Globus pallidus (tissue), 1 donor: ENCODE data around the gene RBM22.

Experiments used
- DNase-seq: peaks from one replicate; pipeline ENCODE4 v3.0.0-alpha.2; 2015; ENCODE audit warnings: low spot score

RBM22 gene

DNA sequence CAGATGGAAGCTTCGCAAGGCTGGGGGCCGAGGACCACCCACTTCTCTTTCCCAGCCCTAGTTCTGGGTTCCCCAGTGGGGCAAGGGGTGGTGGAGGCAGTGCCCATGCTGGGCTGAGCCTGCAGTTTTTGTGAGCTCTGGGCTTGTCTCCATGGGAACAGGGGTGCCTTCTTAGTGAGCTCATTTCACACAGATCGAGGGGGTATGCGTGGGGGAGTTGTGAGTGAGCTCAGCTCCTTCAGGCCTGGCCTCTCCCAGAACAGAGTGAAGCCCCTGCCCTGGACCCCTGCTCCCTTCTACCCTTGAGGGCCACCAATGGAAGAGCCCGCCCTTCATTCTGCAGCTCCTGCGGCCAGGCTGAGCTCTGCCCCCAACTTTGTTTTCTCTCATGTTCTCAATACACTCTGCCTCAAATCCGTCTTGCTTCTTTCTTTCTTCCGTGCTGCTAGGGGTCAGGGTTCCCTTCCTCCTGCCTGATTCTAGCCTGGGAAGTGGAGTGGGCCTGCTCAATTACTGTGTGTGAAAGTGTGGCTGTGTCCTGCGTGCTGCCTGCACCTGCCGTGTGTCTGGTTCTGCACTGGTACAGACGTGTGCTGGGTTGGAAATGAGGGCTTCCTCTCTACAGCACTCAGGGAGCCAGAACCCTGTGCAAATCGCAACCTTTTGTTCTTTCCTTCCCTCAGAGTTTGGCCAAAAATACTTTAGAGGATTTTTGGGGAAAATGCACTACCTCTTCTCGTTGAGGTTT is 48.8 kb downstream of the RBM22 start:
- no peak for DNase-seq

GRCh38 chr5:150651382-150651781 is 49.5 kb downstream of the RBM22 start:
- no peak for DNase-seq

GRCh38 chr5:150650021-150651006 is 50.5 kb downstream of the RBM22 start:
- DNase-seq = no peak

DNA sequence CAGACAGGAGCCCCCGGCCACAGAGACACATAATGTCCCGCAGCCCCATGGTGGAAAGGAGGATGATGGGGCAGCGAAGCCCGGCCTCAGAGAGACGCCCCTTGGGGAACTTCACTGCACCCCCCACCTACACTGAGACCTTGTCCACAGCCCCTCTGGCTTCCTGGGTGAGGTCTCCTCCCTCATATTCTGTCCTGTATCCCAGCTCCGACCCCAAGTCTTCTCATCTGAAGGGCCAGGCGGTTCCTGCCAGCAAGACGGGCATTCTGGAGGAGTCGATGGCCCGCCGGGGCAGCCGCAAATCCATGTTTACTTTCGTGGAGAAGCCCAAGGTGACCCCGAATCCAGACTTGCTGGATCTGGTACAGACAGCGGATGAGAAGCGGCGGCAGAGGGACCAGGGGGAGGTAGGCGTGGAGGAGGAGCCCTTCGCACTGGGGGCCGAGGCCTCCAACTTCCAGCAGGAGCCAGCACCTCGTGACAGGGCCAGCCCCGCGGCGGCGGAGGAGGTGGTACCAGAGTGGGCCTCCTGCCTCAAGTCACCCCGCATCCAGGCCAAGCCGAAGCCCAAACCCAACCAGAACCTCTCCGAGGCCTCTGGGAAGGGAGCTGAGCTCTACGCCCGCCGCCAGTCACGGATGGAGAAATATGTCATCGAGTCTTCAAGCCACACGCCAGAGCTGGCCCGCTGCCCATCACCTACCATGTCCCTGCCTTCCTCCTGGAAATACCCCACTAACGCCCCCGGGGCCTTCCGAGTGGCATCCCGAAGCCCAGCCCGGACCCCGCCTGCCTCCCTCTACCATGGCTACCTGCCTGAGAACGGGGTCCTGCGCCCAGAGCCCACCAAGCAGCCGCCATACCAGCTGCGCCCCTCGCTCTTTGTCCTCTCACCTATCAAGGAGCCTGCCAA is 51.5 kb downstream of the RBM22 start:
- no peak for DNase-seq

GRCh38 chr5:150648294-150649107 is 52.4 kb downstream of the RBM22 start:
- DNase-seq = no peak

DNA sequence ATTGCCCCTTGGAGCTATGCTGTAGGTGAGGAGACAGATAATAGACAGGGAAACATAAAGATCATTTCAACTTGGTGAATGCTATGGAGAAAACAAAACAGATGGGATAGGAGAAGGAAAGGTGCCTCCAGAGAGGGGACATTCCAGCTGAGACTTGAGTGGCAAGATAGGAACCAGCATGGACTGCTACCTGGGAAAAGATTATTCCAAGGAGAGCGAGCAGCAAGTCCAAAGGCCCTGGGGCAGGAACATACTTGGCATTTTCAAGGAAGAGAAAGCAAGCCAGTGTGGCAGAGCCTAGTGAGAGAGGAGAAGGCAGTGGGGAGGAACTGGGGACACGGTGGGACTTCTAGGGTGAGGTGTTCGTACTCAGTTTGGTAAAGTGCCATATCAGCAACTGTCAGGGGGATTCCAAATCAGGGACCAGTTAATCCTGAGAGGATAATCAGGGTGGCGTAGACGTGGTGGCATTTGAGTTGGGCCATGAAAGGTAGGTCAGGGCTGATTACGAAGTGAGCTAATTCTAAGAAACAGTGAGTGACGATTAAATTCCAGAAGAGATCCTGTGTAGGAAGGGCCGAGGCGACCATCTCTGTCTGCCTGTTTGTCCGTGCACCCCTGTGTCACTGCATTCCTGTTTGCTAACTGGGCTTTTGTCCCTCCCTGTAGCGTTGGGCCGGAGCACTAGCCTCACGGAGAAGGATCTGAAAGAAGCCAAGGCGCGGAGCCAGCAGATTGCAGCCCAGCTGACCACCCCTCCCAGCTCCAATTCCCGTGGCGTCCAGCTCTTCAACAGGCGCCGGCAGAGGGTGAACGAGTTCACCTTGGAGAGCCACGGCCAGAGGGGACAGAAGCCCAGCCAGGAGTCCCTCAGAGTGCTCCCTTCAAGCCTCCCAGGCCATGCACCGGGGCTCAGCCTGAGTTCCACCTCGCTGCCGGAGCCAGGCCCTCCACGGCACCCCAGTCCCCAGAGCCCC is 53.3 kb downstream of the RBM22 start:
- no peak for DNase-seq

DNA sequence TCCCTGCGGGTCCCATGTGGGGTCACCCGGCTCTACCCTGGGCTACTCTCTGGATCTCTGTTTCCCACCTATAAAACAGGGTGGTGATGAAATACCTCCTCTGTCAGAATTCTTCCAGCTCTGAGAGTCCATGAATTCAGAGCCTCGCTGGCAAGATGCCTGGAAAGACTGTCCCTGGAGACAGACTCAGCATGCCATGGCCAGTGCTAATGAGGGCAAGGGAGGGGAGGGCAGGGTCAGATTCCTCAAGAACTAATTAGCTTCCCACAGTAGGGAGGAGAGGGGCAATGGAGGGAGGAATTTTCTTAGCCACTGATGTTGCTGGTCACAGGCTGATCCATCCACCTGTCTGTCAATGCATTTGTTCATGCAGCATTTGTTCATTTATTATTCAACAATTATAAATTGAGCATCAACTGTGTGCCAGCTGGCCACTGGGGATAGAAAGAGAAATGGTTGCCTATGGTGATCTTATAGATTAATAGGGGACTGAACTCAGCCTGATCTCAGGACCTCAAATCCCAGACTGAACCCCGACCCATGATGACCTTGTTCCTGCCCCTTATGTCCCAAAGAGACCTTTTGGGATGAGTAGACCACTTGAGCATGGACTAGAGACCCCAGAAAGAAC is 55.7 kb downstream of the RBM22 start:
- DNase-seq = peak; percentile 24

DNA sequence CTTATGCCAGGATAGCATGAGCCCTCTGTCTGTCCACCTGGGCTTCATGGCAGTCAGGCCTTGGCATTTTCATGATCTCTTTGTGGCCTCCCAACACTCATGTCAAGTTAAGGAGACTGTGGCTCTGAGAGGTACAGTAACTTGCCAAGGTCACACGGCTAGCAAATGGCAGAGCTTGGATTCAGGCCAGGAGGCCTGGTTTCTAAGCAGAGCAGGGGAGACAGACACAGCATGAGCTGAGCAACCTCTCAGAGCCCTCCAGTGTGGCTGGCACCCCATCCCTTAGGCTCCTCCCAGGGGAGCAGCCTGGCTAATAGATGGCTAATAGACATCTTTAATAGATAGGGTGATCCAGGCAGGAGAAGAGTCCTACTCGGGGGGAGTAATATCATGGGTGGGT is 56.3 kb downstream of the RBM22 start:
- DNase-seq = no peak

DNA sequence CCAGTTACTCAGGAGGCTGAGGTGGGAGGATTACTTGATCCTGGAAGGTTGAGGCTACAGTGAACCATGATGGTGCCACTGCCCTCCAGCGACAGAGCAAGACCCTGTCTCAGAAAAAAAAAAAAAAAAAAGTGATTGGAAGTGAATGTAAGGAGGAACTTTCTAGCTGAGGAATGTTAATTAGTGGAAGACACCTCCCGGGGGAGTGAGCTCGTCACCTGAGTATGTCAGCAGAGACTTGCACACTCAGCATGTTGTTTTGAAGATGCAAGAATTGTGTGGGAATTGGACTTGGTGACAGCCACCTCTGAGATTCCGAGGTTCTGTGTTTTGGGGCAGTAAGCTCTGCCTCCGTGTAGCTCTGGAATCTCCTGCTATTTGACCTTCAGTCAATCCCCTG is 56.8 kb downstream of the RBM22 start:
- DNase-seq = no peak

GRCh38 chr5:150642991-150643710 is 57.7 kb downstream of the RBM22 start:
- DNase-seq = no peak

- DNase-seq = no peak
Observed at GRCh38 chr5:150642567-150642927, 58.3 kb downstream of the RBM22 start.

GRCh38 chr5:150641824-150642566 is 58.9 kb downstream of the RBM22 start:
- no peak for DNase-seq

DNA sequence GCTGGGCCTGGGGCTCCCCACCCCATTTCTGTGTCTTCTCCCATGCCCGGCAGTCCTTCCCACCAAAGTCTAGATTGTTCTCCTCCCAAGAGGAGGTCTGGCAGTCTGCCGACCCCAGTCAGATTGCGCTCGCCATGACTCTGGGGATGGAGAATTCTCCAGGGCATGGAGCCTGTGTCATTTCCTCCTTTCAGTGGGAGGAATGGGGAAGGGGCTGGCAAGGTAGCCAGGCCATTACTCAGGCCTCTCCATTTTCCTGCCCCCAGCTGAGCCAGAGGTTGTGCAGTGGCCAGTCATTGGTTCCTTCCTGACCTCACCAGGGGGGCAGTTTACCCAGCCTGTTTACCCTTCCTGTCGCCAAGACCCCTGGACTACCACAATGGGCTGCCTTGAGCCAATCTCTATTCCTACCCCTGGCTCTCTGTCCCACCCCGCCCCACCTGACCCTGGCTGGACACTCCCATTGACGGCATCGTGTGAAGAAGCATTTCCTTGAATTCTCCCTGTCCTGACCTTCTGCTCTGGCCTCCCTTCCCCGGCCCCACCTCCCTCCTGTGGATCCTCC is 59.8 kb downstream of the RBM22 start:
- DNase-seq = no peak
